H1 (cell line): Measurements from ENCODE around the gene VSNL1.
A peak's percentile ranks its signal among the peaks of the same experiment; 100 is the strongest.

Source experiments
- ASH2L ChIP-seq: fragments of 200-600, 300-600 bp; sonication (generic); IDR thresholded peaks from one replicate; pipeline ENCODE4 v1.7.1; 2017; ENCODE audit warnings: low read length
- ATF3 ChIP-seq: IDR thresholded peaks from 2 replicates; pipeline ENCODE4 v1.6.1; 2011; ENCODE audit warnings: low read depth, mild to moderate bottlenecking, low read length; ENCODE audit not compliant: insufficient read depth
- BRCA1 ChIP-seq: IDR thresholded peaks from 2 replicates; pipeline ENCODE4 v1.6.1; 2012; ENCODE audit warnings: low read depth, low read length, improper control_type of control experiment
- CHD2 ChIP-seq: IDR thresholded peaks from 2 replicates; pipeline ENCODE4 v1.6.1; 2012; ENCODE audit warnings: low read length, improper control_type of control experiment
- EZH2 ChIP-seq: fragments of 200-600 bp; sonication (generic); IDR thresholded peaks from 2 replicates; pipeline ENCODE4 v1.7.1; 2012; ENCODE audit warnings: low read depth, mild to moderate bottlenecking, moderate library complexity, low read length, inconsistent platforms; ENCODE audit not compliant: severe bottlenecking
- POLR2AphosphoS5 ChIP-seq: IDR thresholded peaks from 2 replicates; pipeline ENCODE4 v1.6.1; 2011; ENCODE audit warnings: low read depth, low read length
- RAD21 ChIP-seq, 2 experiments: IDR thresholded peaks in 1 of 2; conservative IDR thresholded peaks in 1 of 2; 2 replicates each; pipeline ENCODE4 v1.6.1; 2011; ENCODE audit warnings: low read depth in 2 of 2, low read length in 2 of 2, improper control_type of control experiment in 1 of 2, inconsistent platforms in 1 of 2, mild to moderate bottlenecking in 1 of 2, moderate library complexity in 1 of 2
- TEAD4 ChIP-seq: IDR thresholded peaks from 2 replicates; pipeline ENCODE4 v1.6.1; 2012; ENCODE audit warnings: low read depth, low read length, inconsistent platforms, mixed read lengths
- YY1 ChIP-seq: IDR thresholded peaks from 2 replicates; pipeline ENCODE4 v1.6.1; 2011; ENCODE audit warnings: low read depth, mild to moderate bottlenecking, low read length
- ZNF274 ChIP-seq: IDR thresholded peaks from 2 replicates; pipeline ENCODE4 v1.7.0; 2012; ENCODE audit warnings: low read length, borderline replicate concordance; ENCODE audit errors: extremely low read depth
- TF ChIP-seq, protein P1 (sequence below), 3 experiments: IDR thresholded peaks; 1 replicate in 2 of 3; 2 replicates in 1 of 3; pipeline versions ENCODE4 v1.5.1 to v1.6.1; 2011; ENCODE audit warnings: low read length in 3 of 3, mild to moderate bottlenecking in 3 of 3, inconsistent platforms in 2 of 3, low read depth in 1 of 3, moderate library complexity in 1 of 3; ENCODE audit not compliant: insufficient read depth in 1 of 3; ENCODE audit errors: control extremely low read depth in 1 of 3

DNA sequence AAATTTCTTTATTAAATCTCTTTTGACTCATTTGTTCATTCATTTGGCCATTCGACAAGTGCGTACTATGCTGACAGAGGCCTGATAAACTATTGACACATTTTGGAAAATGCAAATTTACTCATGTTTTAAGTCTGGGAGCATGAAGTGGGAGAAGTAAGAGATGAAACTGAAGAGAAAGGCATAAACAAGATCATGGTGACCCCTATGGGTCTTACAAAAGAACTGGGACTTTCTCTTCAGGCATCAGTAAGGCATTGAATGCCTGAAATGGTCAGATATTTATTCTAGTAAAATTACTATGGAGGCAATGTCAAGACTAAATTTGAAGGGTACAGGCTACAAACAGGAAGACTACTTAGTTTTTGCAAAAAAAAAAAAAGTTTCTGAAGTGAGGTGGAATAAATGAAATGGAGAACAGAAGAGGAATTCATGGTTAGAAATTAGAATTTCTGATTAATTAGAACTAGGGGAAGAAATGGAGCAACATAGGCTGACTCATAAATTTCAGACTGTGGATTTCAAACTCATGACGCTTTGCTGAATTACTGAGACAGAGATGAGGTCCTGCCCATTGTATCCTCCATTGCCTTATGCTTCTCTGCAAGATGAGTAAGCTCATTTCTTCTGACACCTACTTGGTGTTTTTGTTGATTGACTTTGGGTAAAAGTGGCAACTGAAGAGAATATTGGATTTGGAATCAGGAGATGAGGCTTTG lies 32.7 kb downstream of the VSNL1 start:
- TF ChIP-seq, protein P1, sequence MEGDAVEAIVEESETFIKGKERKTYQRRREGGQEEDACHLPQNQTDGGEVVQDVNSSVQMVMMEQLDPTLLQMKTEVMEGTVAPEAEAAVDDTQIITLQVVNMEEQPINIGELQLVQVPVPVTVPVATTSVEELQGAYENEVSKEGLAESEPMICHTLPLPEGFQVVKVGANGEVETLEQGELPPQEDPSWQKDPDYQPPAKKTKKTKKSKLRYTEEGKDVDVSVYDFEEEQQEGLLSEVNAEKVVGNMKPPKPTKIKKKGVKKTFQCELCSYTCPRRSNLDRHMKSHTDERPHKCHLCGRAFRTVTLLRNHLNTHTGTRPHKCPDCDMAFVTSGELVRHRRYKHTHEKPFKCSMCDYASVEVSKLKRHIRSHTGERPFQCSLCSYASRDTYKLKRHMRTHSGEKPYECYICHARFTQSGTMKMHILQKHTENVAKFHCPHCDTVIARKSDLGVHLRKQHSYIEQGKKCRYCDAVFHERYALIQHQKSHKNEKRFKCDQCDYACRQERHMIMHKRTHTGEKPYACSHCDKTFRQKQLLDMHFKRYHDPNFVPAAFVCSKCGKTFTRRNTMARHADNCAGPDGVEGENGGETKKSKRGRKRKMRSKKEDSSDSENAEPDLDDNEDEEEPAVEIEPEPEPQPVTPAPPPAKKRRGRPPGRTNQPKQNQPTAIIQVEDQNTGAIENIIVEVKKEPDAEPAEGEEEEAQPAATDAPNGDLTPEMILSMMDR (IDR thresholded peaks at IDR 0.05; ENCODE audit: control extremely low read depth in 1 of 3, insufficient read depth in 1 of 3, low read depth in 1 of 3, low read length in 3 of 3), result peak in 2 of 3 experiments; percentile 29 to 51; a peak in 2 of 4 replicates
- no peak for TF ChIP-seq ZNF274
- no peak for TF ChIP-seq ATF3
- TF ChIP-seq ASH2L, result no peak
- TF ChIP-seq YY1, result no peak
- no peak for TF ChIP-seq BRCA1
- TF ChIP-seq EZH2, result no peak
- TF ChIP-seq RAD21 (IDR thresholded peaks at IDR 0.05 in 1 of 2, conservative IDR thresholded peaks at IDR 0.05 in 1 of 2; ENCODE audit: low read depth in 2 of 2, low read length in 2 of 2), result peak; percentile 69 to 72
- TF ChIP-seq TEAD4, result no peak
- TF ChIP-seq POLR2AphosphoS5, result no peak
- TF ChIP-seq CHD2, result no peak
